GM21619 (cell line): ENCODE data around the gene GRIFIN.
"Not testable (repeated sequence)": the region's sequence is repeated elsewhere in the genome, so short reads cannot be mapped to it uniquely, and the experiment has no call there.

Experiments used
- ATAC-seq: cut with Tn5 transposase; IDR thresholded peaks from one replicate; pipeline ENCODE4 v1.9.1; 2021; ENCODE audit not compliant: unreplicated experiment

Gene GRIFIN

DNA sequence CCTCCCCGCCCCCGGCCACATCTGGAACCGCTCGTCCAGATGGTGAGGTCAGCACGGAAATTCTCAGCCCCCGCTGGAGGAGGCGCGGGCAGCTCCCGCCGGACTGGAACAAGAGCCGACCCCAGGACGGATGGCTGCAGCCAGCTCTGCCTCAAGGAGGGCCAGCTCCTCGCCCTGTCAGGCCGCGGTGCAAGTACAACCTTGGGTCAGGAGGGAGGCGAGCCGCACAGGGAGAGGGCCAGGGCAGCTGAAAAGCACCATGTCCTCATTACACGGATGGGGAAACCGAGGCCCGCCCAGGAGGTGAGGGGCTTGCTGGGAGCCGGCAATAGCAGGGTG lies 3.8 kb upstream of the GRIFIN start:
- no peak for ATAC-seq

DNA sequence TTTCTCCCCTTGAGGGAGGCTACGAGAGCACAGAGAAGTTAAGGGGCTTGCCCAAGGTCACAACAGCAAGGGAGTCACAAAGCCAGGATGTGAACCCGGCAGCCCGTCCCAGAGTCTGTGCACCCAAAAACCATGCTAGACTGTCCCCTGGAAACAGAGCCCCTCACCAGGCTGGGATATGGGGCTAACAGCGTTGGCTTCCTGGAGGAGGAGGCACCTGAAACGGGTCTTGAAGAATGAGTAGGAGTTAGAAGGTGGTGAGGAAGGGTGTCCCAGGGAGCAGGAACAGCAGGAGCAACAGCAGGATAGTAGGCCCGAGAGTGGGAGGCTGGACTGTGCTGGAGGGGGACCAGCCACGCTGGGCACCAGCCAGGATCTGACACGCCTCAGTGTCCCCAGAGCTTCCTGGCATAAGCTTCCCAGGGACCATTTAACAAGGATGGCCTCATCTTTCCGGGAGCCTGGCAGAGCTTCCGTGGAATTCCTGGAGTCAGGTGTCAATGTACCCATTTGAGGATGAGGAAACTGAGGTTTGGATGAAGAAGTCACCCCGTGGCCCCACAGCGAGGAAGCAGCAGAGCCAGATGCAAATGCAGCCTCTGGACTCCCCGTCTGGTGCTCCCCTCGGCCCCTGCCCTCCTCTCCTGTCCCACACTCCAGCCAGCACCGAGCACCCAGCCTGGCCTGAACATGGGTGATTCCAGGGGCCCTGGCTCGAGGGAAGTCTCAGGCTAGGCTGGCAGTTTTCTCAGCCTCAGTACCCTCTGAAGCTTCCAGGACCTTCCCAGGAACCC lies 3.3 kb upstream of the GRIFIN start:
- no peak for ATAC-seq

DNA sequence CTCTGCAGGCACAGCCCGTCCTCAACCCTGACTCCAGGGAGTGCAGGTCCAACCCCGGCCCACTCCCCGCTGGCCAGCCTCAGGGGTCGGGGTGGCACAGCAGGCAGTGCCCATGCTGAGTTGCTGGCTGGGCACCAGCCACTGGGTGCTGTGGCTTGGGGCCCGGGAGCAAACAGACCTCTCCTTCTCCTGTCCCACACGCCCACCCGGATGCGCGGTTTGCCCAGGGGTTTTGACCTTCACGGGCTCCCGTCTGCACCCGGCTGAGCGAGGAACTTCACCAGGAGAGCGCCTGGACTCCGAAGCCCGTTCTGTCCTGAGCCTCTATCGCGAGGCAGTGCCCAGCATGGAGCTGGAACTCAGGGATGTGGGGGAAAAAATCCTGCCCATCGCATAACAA lies 2.6 kb upstream of the GRIFIN start:
- no peak for ATAC-seq

- no peak for ATAC-seq
Observed at GRCh38 chr7:2478399-2478785, 2.2 kb upstream of the GRIFIN start.

DNA sequence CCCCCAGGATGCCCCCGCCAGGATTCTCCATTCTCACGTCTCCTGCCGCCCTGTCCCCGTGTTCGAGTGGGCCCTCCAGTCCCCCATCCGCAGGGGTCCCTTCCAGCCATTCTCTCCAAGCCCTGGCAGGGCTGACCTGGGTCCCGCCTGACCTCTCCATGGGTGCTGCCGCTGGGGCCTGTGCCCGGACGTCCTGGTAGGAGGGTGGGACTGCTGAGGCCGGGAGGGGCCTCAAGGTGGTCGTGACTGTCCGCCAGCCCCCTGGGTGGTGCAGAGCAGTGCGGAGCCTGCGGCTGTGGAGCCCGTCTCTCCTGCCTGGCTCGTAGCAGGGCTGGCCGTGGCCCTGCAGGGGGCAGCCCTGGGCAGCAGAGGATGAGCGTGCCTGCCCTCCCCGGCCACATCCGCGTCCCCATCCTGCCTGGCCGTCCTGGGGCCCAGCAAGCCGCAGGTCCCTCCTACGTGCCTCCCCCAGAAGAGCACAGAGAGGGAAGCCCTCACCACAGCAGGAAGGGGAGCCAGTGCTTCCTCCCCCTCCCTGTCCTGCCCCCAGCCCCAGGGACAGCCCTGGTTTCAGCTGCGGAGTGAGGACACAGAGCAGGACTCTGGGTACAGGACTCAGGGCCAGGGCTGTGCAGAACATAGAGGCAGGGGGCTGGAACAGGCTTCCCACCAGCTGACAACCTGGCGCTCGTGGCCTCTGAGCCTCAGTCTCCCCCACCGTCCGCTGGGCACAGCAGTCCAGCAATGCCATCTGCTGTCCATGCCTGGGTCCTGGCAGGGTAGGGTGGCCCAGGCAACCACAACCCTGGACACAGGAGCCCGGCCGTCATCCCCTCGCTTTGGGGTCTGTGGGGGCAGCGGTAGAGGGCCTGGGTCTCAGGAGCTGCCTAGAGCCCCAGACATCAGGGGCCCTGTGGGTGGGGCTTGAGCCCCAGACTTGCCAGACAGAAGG lies 1.5 kb upstream of the GRIFIN start:
- ATAC-seq, result peak; percentile 72

DNA sequence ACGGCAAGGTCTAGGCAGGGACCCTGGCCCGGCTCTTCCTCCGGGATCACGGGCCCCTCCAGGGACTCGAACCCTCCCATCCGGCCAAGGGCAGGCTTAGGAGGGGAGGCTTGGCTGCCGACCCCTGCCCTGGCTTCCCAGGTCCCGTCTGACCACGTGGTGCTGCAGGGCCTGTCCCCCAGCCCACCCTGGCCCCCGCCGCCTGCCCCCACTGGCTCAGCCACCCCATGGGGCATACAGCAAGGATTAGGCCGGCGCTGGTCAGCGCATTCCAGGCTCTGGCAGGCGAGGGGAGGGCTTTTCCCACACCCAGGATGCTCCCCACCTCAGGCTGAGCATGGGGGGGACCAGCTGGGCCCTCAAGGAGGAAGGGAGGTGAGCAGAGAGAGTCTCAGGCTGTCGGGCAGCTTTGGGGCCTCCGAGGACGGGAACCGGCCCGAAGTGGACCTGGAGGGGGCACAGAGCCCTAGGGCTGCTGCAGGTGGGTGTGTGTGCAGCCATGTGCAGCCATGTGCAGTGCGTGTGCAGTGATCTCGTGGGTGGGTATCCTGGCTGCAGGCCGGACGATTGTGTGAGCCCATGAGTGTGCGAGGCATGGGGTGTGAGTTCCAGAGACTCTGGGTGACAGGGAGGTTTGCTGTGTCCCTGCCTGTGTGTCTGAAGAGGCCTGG lies 713 bp upstream of the GRIFIN start:
- no peak for ATAC-seq

- ATAC-seq, result no peak
Observed at GRCh38 chr7:2475678-2476015, 551 bp downstream of the GRIFIN start.

GRCh38 chr7:2474813-2475677 lies 1.2 kb downstream of the GRIFIN start:
- ATAC-seq, result no peak

DNA sequence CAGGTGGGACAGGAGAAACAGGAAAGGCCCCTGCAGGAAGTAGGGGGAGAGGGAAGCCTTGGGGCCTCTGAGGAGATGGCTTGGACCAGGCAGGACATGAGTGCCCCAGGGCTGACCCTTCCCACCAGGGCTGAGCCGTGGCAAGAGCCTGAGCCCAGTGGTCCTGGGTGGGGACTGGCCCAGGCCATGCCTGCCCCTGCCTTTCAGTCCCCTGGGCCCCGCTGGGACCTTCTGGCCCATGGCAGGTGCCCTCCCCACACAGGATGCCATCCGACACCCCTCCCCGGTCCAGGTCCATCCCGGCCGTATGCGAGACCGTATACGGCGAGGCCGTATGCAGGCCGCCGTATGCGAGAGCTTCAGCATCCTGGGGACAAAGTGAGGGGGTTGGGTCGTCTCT lies 2.0 kb downstream of the GRIFIN start:
- ATAC-seq, result no peak

- no peak for ATAC-seq
Observed at GRCh38 chr7:2473496-2474180, 2.6 kb downstream of the GRIFIN start.

DNA sequence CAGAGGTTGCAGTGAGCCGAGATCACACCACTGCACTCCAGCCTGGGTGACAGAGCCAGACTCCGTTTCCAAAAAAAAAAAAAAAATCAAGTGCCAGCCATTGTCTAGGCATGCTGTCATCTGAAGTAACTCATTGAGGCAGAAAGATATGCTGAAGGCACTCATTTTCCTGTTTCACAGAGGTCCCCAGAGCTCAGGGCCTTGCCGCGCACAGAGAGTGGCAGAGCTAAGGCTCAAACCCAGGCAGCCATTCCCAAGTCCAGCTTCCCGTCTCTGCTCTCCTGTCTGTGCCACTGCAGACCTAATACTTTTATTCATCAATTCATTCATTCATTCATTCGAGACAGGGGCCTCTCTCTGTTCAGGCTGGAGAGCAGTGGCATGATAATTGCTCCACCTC lies 3.5 kb downstream of the GRIFIN start:
- no peak for ATAC-seq

- no peak for ATAC-seq
Observed at GRCh38 chr7:2471396-2471795, 4.8 kb downstream of the GRIFIN start.

GRCh38 chr7:2471022-2471329 lies 5.2 kb downstream of the GRIFIN start:
- ATAC-seq, result no peak

- ATAC-seq, result no peak
Observed at GRCh38 chr7:2470204-2471021, 5.8 kb downstream of the GRIFIN start.

GRCh38 chr7:2469460-2470203 lies 6.6 kb downstream of the GRIFIN start:
- ATAC-seq, result not testable (repeated sequence)

DNA sequence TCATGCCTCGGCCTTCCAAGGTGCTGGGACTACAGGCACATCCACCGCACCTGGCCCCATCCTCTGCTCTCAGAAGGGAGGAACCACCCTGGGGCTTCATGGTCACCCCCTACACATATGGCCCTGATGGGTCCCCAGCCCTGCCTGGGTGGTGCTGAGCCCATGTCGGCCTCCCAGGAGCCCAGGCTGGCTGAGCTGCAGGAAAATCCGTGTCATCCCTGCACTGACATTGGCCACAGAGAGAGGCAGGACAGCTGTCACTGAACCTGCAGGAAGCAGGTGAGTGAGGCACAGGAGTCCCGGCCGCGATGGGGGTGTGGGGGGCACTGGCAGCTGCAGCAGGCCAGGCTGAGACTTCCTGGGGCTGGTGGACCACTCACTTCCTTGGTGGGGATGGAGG lies 8.0 kb downstream of the GRIFIN start:
- ATAC-seq, result no peak

DNA sequence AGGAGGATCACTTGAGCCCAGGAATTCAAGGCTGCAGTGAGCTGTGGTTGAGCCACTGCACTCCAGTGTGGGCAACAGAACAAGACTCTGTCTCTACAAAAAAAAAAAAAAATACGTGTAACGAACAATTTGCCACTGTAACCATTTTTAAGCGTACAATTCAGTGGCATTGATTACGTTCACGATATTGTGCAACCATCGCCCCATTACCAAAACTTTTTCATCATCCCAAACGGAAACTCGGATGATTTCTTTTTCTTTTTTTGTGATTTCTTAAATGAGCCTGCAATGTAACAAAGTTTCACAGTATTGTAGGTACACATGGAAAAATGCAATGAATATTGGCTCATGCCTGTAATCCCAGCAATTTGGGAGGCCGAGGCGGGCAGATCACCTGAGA lies 9.5 kb downstream of the GRIFIN start:
- no peak for ATAC-seq

DNA sequence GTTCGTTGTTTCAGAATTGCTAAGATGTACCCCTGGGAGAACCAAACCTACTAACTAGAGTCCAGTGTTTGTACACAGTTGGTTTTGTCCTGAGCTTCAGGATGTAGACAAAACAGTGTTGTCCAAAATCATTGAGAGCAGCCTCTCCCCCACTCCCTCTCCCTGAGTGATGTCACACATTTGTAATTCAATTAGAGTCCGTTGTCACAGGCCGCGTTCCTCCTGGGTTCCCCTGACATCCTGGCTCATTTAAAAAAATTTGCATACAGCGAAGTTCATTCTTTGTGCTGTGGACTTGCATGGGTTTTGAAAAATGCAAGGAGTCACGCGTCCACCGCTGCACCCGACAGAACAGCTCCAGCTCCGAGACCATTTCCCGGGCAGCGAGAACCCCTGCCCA lies 10.3 kb downstream of the GRIFIN start:
- ATAC-seq, result no peak

DNA sequence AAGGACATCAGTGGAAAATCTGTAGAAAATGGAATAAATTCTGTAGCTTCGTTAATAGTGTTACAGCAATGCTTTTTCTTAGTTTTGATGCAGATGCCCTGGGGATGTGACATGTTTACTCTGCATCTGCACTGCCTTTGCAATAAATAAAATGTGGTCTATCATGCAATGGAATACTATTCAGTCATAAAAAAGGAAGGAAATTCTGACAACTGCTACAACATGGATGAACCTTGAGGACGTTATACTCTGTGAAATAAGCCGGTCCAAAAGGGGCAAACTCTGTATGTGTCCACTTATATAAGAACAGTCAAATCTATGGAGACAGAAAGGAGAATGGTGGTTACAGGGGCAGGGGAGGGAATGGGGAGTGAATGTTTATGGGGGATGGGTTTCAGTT lies 13.5 kb downstream of the GRIFIN start:
- ATAC-seq, result no peak
